GM10248 (cell line): ENCODE data around the gene GSTP1.

ENCODE experiments used
- CTCF ChIA-PET: fragments of 300-600 bp; sonication (Branson Sonifier 250); formaldehyde crosslinking; extraction: SDS; loops from one replicate; lab custom pipeline; 2021; ENCODE audit warnings: antibody characterized with exemption; lab: Yijun Ruan, JAX
- POLR2A ChIA-PET: fragments of 350-650 bp; sonication (Branson Sonifier 250); formaldehyde crosslinking; extraction: SDS; loops from one replicate; lab custom pipeline; 2020; ENCODE audit warnings: antibody characterized with exemption; lab: Yijun Ruan, JAX
- DNase-seq: peaks from one replicate; pipeline ENCODE4 v3.0.0; 2012; ENCODE audit errors: extremely low spot score
- CTCF ChIP-seq: IDR thresholded peaks from 2 replicates; pipeline ENCODE4 v1.5.1; 2012; ENCODE audit warnings: mild to moderate bottlenecking, low read depth; ENCODE audit errors: extremely low read depth, missing control alignments, control extremely low read depth

The GSTP1 gene

GRCh38 chr11:67539550-67539949 lies 44.1 kb upstream of the GSTP1 start:
- no peak for DNase-seq
- no peak for TF ChIP-seq CTCF
- ChIA-PET POLR2A (no interaction called here), CTCF (no interaction called here)

GRCh38 chr11:67541198-67541597 lies 42.4 kb upstream of the GSTP1 start:
- CTCF ChIA-PET = interaction anchor here (1.5 to 2.3 kb wide), 2 partner anchors 10 to 15 kb away, joined by 5 to 10 read pairs; no protein-coding TSS in a partner anchor
- POLR2A ChIA-PET = interaction anchor here (0.6 kb wide), 1 partner anchor 51 kb away, joined by 4 read pairs; no protein-coding TSS in a partner anchor
- no peak for TF ChIP-seq CTCF
- no peak for DNase-seq

DNA sequence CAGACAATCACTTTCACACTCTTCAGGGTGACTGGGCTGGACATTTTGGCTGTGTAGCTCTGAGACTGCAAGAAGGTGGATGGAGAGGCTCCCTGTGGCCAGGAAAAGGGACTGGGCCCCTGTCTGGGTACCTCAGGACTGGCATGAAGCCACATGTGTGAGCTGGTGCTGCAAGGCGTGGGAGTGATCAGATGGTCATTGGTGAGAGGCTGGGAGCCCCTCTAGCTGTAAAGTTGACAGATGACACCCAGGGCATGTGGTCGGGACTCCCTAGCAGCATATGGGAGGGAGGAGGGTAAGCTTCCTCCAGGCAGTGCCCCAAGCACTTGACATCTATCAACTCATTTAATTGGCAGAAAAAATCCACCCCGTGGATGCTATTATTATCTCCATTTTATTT lies 41.4 kb upstream of the GSTP1 start:
- CTCF ChIA-PET = interaction anchor here (0.8 to 2.3 kb wide), 4 partner anchors 11 to 233 kb away, joined by 3 to 10 read pairs (median 4); no protein-coding TSS in a partner anchor

DNA sequence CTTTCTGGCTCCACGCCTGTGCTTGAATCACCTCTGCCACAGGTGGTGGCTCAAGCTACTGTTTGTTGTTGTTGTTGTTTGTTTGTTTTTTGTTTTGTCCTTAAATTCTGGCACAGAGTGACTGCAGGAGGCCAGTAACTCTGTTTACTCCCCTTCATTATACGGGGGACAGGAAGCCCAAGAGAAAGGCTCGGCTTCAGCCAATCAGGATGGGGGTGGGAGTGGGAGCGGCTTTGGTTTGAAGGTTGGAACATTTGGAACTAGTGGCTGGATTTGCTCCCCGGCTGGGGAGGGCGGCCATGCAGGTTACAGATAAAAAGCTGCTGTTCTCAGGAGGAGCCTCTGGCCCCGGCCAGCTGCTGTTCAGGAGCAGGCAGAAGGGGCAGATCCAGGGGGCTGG lies 40.6 kb upstream of the GSTP1 start:
- no peak for TF ChIP-seq CTCF
- DNase-seq = no peak
- ChIA-PET POLR2A (no interaction called here), CTCF (interaction anchor here (1.2 to 2.3 kb wide), 2 partner anchors 12 to 232 kb away, joined by 3 to 10 read pairs; no protein-coding TSS in a partner anchor)

More for the DNA sequence above, 41.4 kb upstream of the GSTP1 start:
- no peak for TF ChIP-seq CTCF
- POLR2A ChIA-PET = no interaction called here
- no peak for DNase-seq

DNA sequence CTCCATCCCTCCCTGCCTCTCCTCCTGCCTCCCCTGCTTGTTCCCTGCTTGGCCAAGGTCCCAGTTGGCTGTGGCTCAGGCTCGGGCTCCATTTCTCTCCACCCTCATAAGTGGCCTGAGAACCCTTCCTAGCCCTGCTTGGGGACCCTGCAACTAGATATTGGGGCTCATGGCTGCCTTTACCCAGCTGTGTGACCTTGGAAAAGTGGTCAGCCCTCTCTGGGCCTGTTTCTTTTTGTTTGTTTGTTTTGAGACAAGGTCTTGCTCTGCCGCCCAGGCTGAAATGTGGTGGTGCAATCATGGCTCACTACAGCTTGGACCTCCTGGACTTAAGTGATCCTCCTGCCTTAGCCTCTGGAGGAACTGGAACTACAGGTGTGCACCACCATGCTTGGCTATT lies 40.0 kb upstream of the GSTP1 start:
- ChIA-PET CTCF (no interaction called here), POLR2A (no interaction called here)
- TF ChIP-seq CTCF = no peak
- no peak for DNase-seq

DNA sequence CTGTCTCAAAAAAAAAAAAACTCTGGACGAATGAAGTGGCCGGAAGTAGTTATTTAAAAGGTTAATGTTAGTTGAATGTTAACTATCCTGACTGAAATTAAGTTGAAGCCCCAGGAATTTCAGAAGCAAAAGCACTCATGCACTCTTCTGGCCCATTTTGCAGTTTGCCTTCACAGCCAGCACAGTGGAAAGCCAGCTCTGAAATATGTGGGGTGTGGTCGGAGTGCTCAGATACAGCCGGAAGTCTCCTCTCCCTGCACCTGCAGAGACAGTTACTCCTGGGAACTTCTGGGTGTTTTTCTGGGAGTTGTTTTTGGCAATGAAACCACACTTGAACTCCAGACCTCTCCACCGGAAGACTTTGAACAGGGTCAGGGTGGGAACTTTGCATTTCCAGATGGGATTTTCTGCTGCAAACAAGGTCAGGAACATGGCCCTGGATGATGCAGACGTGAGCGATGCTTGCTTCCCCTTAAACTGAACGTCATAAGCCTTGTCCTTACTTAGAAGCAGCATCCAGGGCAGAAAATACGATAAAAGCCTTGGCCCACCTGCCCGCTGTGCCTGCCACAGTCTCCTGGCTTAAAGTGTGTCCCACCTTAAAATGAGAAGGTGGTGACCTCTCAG lies 38.9 kb upstream of the GSTP1 start:
- CTCF ChIA-PET = interaction anchor here (2.8 kb wide), 1 partner anchor 8 kb away, joined by 9 read pairs; no protein-coding TSS in a partner anchor
- POLR2A ChIA-PET = no interaction called here
- DNase-seq = no peak
- no peak for TF ChIP-seq CTCF
